ENCODE results near the gene ALG14.

Gene ALG14

GRCh38 chr1:94928293-94928939 is 144.3 kb downstream of the ALG14 start:
- Mint-ChIP-seq H3K27me3 (peaks cover 29% of the 10 kb centered on the region), H3K4me3 (peak overlapping the region; percentile 78 to 86), H3K4me1 (peaks cover 35% of the 10 kb centered on the region), H3K27ac (no peak overlapping the region), H3K9me3 (no peaks in the 10 kb centered on the region)
- no peak for DNase-seq
- ATAC-seq, result no peak

- Mint-ChIP-seq H3K9me3 (no peaks in the 10 kb centered on the region), H3K27me3 (peaks cover 29% of the 10 kb centered on the region), H3K4me3 (peak overlapping the region; percentile 78 to 86), H3K27ac (peak overlapping the region; percentile 36 to 71), H3K4me1 (peaks cover 41% of the 10 kb centered on the region)
- DNase-seq, result no peak
- no peak for ATAC-seq
These were observed 145.2 kb downstream of the ALG14 start for GRCh38 chr1:94927405-94928175.

GRCh38 chr1:94926915-94927404 is 145.8 kb downstream of the ALG14 start, which contains the start of gene CNN3:
CNN3 (minus strand) TSS chr1:94927110; CDS start chr1:94926894, 216 bp downstream.
- ATAC-seq (peak; percentile 91), DNase-seq (peak; percentile 79 to 87)
- Mint-ChIP-seq H3K9me3 (no peaks in the 10 kb centered on the region), H3K27me3 (peaks cover 29% of the 10 kb centered on the region), H3K4me1 (peaks cover 41% of the 10 kb centered on the region), H3K4me3 (peak within 1 kb of the TSS; percentile 92 to 93), H3K27ac (peak within 1 kb of the TSS; percentile 43 to 71)

- peak; percentile 64 for ATAC-seq
- Mint-ChIP-seq H3K4me3 (peak overlapping the region; percentile 92 to 93), H3K9me3 (no peaks in the 10 kb centered on the region), H3K27ac (peak overlapping the region in 1 of 2 donors; percentile 43), H3K27me3 (peaks cover 29% of the 10 kb centered on the region), H3K4me1 (peaks cover 41% of the 10 kb centered on the region)
- DNase-seq, result peak; percentile 49 to 56
These were observed 146.4 kb downstream of the ALG14 start for GRCh38 chr1:94926126-94926914.

GRCh38 chr1:94925561-94926125 is 147.1 kb downstream of the ALG14 start:
- H3K9me3 Mint-ChIP-seq, result no peaks in the 10 kb centered on the region
- ATAC-seq (no peak), DNase-seq (peak in 1 of 2 donors; percentile 4)
- peak overlapping the region; percentile 92 to 93 for H3K4me3 Mint-ChIP-seq
- peak overlapping the region in 1 of 2 donors; percentile 43 for H3K27ac Mint-ChIP-seq
- H3K27me3 Mint-ChIP-seq, result peaks cover 29% of the 10 kb centered on the region
- peaks cover 41% of the 10 kb centered on the region for H3K4me1 Mint-ChIP-seq

GRCh38 chr1:94925004-94925403 is 147.7 kb downstream of the ALG14 start:
- ATAC-seq (no peak), DNase-seq (no peak)
- H3K4me3 Mint-ChIP-seq, result peak overlapping the region; percentile 92 to 93
- peaks cover 29% of the 10 kb centered on the region for H3K27me3 Mint-ChIP-seq
- H3K9me3 Mint-ChIP-seq, result no peaks in the 10 kb centered on the region
- no peak overlapping the region for H3K27ac Mint-ChIP-seq
- peaks cover 41% of the 10 kb centered on the region for H3K4me1 Mint-ChIP-seq

All from stimulated activated naive CD8-positive, alpha-beta T cell treated with anti-CD3 and anti-CD28 coated beads, Interleukin-15, amount 100 ng/mL, for 72 hours (primary cell).